H9 (cell line): Measurements from ENCODE around the gene BLVRB. TPM values are rescaled to one million over a fixed set of nuclear protein-coding genes. Genes with fewer than 3 reads are reported as not detected.

Experiments
- DNase-seq: peaks from one replicate; pipeline ENCODE4 v3.0.0-alpha.2; 2017
- H2AFZ ChIP-seq: one replicate; pipeline ENCODE4 v1.6.1; 2013; ENCODE audit warnings: mild to moderate bottlenecking, low read length, control low read depth, moderate library complexity
- H2AK5ac ChIP-seq: 2 replicates; pipeline ENCODE4 v1.6.1; 2013; ENCODE audit warnings: low read length, control low read depth, mixed read lengths; ENCODE audit not compliant: insufficient read length
- H2BK120ac ChIP-seq: one replicate; pipeline ENCODE4 v1.6.1; 2013; ENCODE audit warnings: low read depth, mild to moderate bottlenecking, low read length, control low read depth, inconsistent platforms; ENCODE audit not compliant: poor library complexity, severe bottlenecking
- H2BK12ac ChIP-seq: 2 replicates; pipeline ENCODE4 v1.6.1; 2013; ENCODE audit warnings: low read length, control low read depth, mixed read lengths, low read depth; ENCODE audit not compliant: insufficient read length
- H2BK15ac ChIP-seq: 2 replicates; pipeline ENCODE4 v1.6.1; 2013; ENCODE audit warnings: low read depth, low read length, control low read depth
- H2BK20ac ChIP-seq: one replicate; pipeline ENCODE4 v1.6.1; 2013; ENCODE audit warnings: low read depth, mild to moderate bottlenecking, low read length, control low read depth, inconsistent platforms; ENCODE audit not compliant: poor library complexity, severe bottlenecking
- H2BK5ac ChIP-seq: 2 replicates; pipeline ENCODE4 v1.6.1; 2013; ENCODE audit warnings: low read length, control low read depth, mixed read lengths; ENCODE audit not compliant: insufficient read length
- H3K14ac ChIP-seq: 2 replicates; pipeline ENCODE4 v1.6.1; 2013; ENCODE audit warnings: low read length, control low read depth; ENCODE audit not compliant: insufficient read depth
- H3K18ac ChIP-seq: 2 replicates; pipeline ENCODE4 v1.6.1; 2013; ENCODE audit warnings: low read depth, mild to moderate bottlenecking, mixed read lengths, low read length, control low read depth; ENCODE audit not compliant: insufficient read length
- H3K23ac ChIP-seq: 2 replicates; pipeline ENCODE4 v1.6.1; 2013; ENCODE audit warnings: low read length, control low read depth, mixed read lengths, low read depth; ENCODE audit not compliant: insufficient read length
- H3K23me2 ChIP-seq: 2 replicates; pipeline ENCODE4 v1.6.1; 2013; ENCODE audit warnings: low read depth, mild to moderate bottlenecking, mixed read lengths, low read length, control low read depth; ENCODE audit not compliant: insufficient read length, poor library complexity, severe bottlenecking
- H3K27ac ChIP-seq: 2 replicates; pipeline ENCODE4 v1.5.1; 2013; ENCODE audit warnings: low read length, control low read depth, mixed read lengths, low read depth; ENCODE audit not compliant: insufficient read length
- H3K27me3 ChIP-seq: 2 replicates; pipeline ENCODE4 v1.6.1; 2013; ENCODE audit warnings: low read length, control low read depth, inconsistent platforms; ENCODE audit not compliant: insufficient read depth
- H3K4ac ChIP-seq: 2 replicates; pipeline ENCODE4 v1.6.1; 2013; ENCODE audit warnings: low read depth, mild to moderate bottlenecking, control low read depth, inconsistent platforms, low read length, moderate library complexity
- H3K4me1 ChIP-seq: 2 replicates; pipeline ENCODE4 v1.6.1; 2013; ENCODE audit warnings: low read length, control low read depth, inconsistent platforms; ENCODE audit not compliant: insufficient read depth
- H3K4me2 ChIP-seq: 2 replicates; pipeline ENCODE4 v1.6.1; 2013; ENCODE audit warnings: low read length, control low read depth, mixed read lengths; ENCODE audit not compliant: insufficient read length, insufficient read depth
- H3K56ac ChIP-seq: 2 replicates; pipeline ENCODE4 v1.6.1; 2013; ENCODE audit warnings: low read depth, mild to moderate bottlenecking, mixed read lengths, low read length, control low read depth; ENCODE audit not compliant: insufficient read length
- H3K79me1 ChIP-seq: 2 replicates; pipeline ENCODE4 v1.6.1; 2013; ENCODE audit warnings: low read depth, mild to moderate bottlenecking, moderate library complexity, low read length, control low read depth, inconsistent platforms; ENCODE audit not compliant: insufficient read depth, poor library complexity, severe bottlenecking
- H3K79me2 ChIP-seq: 2 replicates; pipeline ENCODE4 v1.6.1; 2013; ENCODE audit warnings: low read length, control low read depth, inconsistent platforms; ENCODE audit not compliant: insufficient read depth
- H3K9ac ChIP-seq: 2 replicates; pipeline ENCODE4 v1.6.1; 2013; ENCODE audit warnings: low read length, control low read depth, mixed read lengths; ENCODE audit not compliant: insufficient read length; ENCODE audit errors: extremely low read depth
- H3K9me3 ChIP-seq: one replicate; pipeline ENCODE4 v1.6.1; 2013; ENCODE audit warnings: low read depth, low read length, inconsistent platforms; ENCODE audit not compliant: control insufficient read depth
- H3T11ph ChIP-seq: one replicate; pipeline ENCODE4 v1.6.1; 2013; ENCODE audit warnings: mild to moderate bottlenecking, low read length, control low read depth, inconsistent platforms
- H4K20me1 ChIP-seq: one replicate; pipeline ENCODE4 v1.6.1; 2013; ENCODE audit not compliant: control insufficient read depth, insufficient read length, insufficient read depth
- H4K5ac ChIP-seq: 2 replicates; pipeline ENCODE4 v1.6.1; 2013; ENCODE audit warnings: low read depth, mild to moderate bottlenecking, mixed read lengths, low read length, control low read depth; ENCODE audit not compliant: insufficient read length
- H4K8ac ChIP-seq: replicated peaks from 2 replicates; pipeline ENCODE4 v1.6.1; 2013; ENCODE audit warnings: low read length, control low read depth, mixed read lengths, low read depth; ENCODE audit not compliant: insufficient read length
- H4K91ac ChIP-seq: 2 replicates; pipeline ENCODE4 v1.6.1; 2013; ENCODE audit warnings: low read depth, mild to moderate bottlenecking, moderate library complexity, mixed read lengths, low read length, control low read depth; ENCODE audit not compliant: insufficient read length
- H3K27ac Mint-ChIP-seq, 3 experiments: 2 replicates in 2 of 3; 3 replicates in 1 of 3; pipeline ENCODE4 v1.8.0; 2020 to 2021; ENCODE audit warnings: mixed read lengths in 3 of 3, mild to moderate bottlenecking in 1 of 3, moderate library complexity in 1 of 3
- H3K27me3 Mint-ChIP-seq: 2 replicates; pipeline ENCODE4 v1.8.0; 2021; ENCODE audit warnings: low read depth, mild to moderate bottlenecking, moderate library complexity, mixed read lengths
- H3K36me3 Mint-ChIP-seq, 3 experiments: 2 replicates in 2 of 3; 3 replicates in 1 of 3; pipeline ENCODE4 v1.8.0; 2020 to 2021; ENCODE audit warnings: low read depth in 3 of 3, mixed read lengths in 3 of 3; ENCODE audit not compliant: insufficient read depth in 1 of 3
- H3K4me1 Mint-ChIP-seq, 2 experiments: 2 replicates each; pipeline ENCODE4 v1.8.0; 2020; ENCODE audit warnings: mixed read lengths in 2 of 2
- H3K4me3 Mint-ChIP-seq, 2 experiments: 2 replicates in 1 of 2; 3 replicates in 1 of 2; pipeline ENCODE4 v1.8.0; 2020 to 2021; ENCODE audit warnings: mild to moderate bottlenecking in 2 of 2, mixed read lengths in 2 of 2, moderate library complexity in 1 of 2
- H3K9me3 Mint-ChIP-seq, 2 experiments: 2 replicates in 1 of 2; 3 replicates in 1 of 2; pipeline ENCODE4 v1.8.0; 2020; ENCODE audit warnings: mild to moderate bottlenecking in 2 of 2, mixed read lengths in 2 of 2, moderate library complexity in 1 of 2
- WGBS: extraction: QIAGEN DNeasy Blood & Tissue Kit; methylation state at CpG from one replicate; pipeline ENCODE4 v1.1.7; 2013; ENCODE audit warnings: missing lambda C conversion rate, low lambda C conversion rate, mixed read lengths; ENCODE audit not compliant: insufficient read length; ENCODE audit errors: extremely low coverage; 5-methylcytosine and 5-hydroxymethylcytosine counted together
- total RNA-seq: library from RNA; stranded (reverse); gene quantifications from 2 replicates; pipeline ENCODE4 v1.2.1, GENCODE V29; 2021
- TF ChIP-seq, protein P1 (sequence below): fragments of 200-600 bp; sonication (generic); conservative IDR thresholded peaks from 3 replicates; pipeline ENCODE4 v1.8.0; 2021; ENCODE audit warnings: antibody characterized with exemption, mild to moderate bottlenecking

BLVRB gene
- total RNA-seq, 1 experiment from 2014 or later = 27.9 TPM

DNA sequence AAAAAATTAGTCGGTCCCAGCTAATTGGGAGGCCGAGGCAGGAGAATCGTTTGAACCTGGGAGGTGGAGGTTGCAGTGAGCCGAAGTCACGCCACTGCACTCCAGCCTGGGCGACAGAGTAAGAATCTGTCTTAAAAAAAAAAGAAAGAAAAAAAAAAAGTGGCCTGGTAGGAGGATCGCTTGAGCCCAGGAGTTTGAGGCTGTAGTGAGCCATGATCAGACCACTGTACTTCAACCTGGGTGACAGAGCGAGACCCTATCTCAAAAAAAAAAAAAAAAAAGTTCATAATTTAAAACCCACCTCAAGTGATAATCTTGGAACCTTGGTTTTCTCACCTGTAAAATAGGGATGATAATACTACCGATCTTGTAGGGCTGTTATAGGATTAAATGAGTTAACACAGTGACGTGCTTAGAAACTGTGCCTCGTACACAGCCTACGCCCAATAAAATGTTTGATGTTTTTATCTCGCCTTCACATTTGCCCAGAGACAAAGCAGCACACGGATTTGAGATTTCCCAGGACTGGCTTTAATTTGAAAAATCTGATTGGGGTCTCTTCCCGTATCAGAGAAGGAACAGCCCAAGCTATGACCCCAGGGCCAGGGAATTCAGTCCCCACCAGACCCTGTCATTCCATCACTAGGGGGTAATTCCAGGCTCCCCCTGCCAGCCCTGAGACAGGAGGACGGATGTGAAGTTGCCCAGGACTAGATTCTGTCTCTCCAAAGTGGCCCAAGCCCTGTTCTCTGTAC is 43.4 kb downstream of the BLVRB start:
- Histone ChIP-seq H2BK5ac (no peak overlapping the region), H3K9ac (no peak overlapping the region), H3K56ac (no peak overlapping the region), H3K23me2 (peaks cover 16% of the 10 kb centered on the region), H3K9me3 (no peaks in the 10 kb centered on the region), H4K5ac (no peak overlapping the region), H3K18ac (no peak overlapping the region), H3K4me1 (no peaks in the 10 kb centered on the region; the same call in 1 of the 2 replicates), H4K8ac (no peak overlapping the region), H2AFZ (no peak overlapping the region), H2BK20ac (no peak overlapping the region), H3T11ph (no peak overlapping the region), H3K4ac (no peak overlapping the region), H3K14ac (no peak overlapping the region), H2BK120ac (no peak overlapping the region), H3K4me2 (no peak overlapping the region), H3K79me2 (no peaks in the 10 kb centered on the region), H4K91ac (no peak overlapping the region), H2BK15ac (no peak overlapping the region), H3K27me3 (no peaks in the 10 kb centered on the region), H2AK5ac (no peak overlapping the region), H4K20me1 (no peaks in the 10 kb centered on the region), H3K79me1 (no peaks in the 10 kb centered on the region), H3K27ac (no peak overlapping the region), H3K23ac (no peak overlapping the region), H2BK12ac (no peak overlapping the region)
- H3K36me3 Mint-ChIP-seq = peaks cover 0 to 5% (median 4%) of the 10 kb centered on the region in 3 experiments; a peak in 3 of 7 replicates
- H3K4me1 Mint-ChIP-seq = peaks cover 22 to 27% of the 10 kb centered on the region in 2 experiments
- no CpG with 5 or more reads among the region's 16 CpGs for WGBS
- peaks cover 7% of the 10 kb centered on the region for H3K27me3 Mint-ChIP-seq
- TF ChIP-seq, protein P1, sequence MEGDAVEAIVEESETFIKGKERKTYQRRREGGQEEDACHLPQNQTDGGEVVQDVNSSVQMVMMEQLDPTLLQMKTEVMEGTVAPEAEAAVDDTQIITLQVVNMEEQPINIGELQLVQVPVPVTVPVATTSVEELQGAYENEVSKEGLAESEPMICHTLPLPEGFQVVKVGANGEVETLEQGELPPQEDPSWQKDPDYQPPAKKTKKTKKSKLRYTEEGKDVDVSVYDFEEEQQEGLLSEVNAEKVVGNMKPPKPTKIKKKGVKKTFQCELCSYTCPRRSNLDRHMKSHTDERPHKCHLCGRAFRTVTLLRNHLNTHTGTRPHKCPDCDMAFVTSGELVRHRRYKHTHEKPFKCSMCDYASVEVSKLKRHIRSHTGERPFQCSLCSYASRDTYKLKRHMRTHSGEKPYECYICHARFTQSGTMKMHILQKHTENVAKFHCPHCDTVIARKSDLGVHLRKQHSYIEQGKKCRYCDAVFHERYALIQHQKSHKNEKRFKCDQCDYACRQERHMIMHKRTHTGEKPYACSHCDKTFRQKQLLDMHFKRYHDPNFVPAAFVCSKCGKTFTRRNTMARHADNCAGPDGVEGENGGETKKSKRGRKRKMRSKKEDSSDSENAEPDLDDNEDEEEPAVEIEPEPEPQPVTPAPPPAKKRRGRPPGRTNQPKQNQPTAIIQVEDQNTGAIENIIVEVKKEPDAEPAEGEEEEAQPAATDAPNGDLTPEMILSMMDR = no peak
- peak overlapping the region; percentile 68 to 80; a peak in 3 of 5 replicates for H3K4me3 Mint-ChIP-seq
- peaks cover 0 to 3% of the 10 kb centered on the region in 2 experiments; a peak in 1 of 5 replicates for H3K9me3 Mint-ChIP-seq
- DNase-seq = no peak
- peak overlapping the region; percentile 5 to 96 (median 37); a peak in 3 of 7 replicates for H3K27ac Mint-ChIP-seq
